Epithelial cell of proximal tubule (primary cell): ENCODE measurements around the gene GALNTL6. TPM values are rescaled to one million over a fixed set of nuclear protein-coding genes. Genes with fewer than 3 reads are reported as not detected.

Experiments used
- DNase-seq: peaks from one replicate; pipeline ENCODE4 v3.0.0-alpha.2; 2011; ENCODE audit warnings: low read depth
- H3K4me3 ChIP-seq: 2 replicates; pipeline ENCODE4 v1.5.1; 2011; ENCODE audit warnings: low read depth, mild to moderate bottlenecking, low read length
- CTCF ChIP-seq: conservative IDR thresholded peaks from 2 replicates; pipeline ENCODE4 v1.5.1; 2012; ENCODE audit warnings: low read depth, mild to moderate bottlenecking, low read length
- total RNA-seq: library from RNA; depleted of rRNA; stranded (reverse); fragments of >200 nt; gene quantifications from 2 replicates; pipeline ENCODE4 v1.2.3, GENCODE V29; 2015

Gene GALNTL6
- total RNA-seq, 1 donor from 2014 or later: not detected

- no peak for DNase-seq
- no peak overlapping the region for H3K4me3 ChIP-seq
- TF ChIP-seq CTCF: no peak
Observed at GRCh38 chr4:172938072-172938829, 1125.0 kb downstream of the GALNTL6 start.

GRCh38 chr4:172938870-172939269, 1125.7 kb downstream of the GALNTL6 start:
- H3K4me3 ChIP-seq: no peak overlapping the region
- TF ChIP-seq CTCF: no peak
- no peak for DNase-seq

- no peak for DNase-seq
Observed at GRCh38 chr4:172942840-172943239, 1129.6 kb downstream of the GALNTL6 start.

GRCh38 chr4:172945611-172946010, 1132.4 kb downstream of the GALNTL6 start:
- TF ChIP-seq CTCF: no peak
- no peak overlapping the region for H3K4me3 ChIP-seq
- DNase-seq: no peak

More at GRCh38 chr4:172942840-172943239, 1129.6 kb downstream of the GALNTL6 start:
- no peak overlapping the region for H3K4me3 ChIP-seq
- TF ChIP-seq CTCF: no peak

- no peak for DNase-seq
- TF ChIP-seq CTCF: no peak
- no peak overlapping the region for H3K4me3 ChIP-seq
Observed at GRCh38 chr4:172946503-172946902, 1133.3 kb downstream of the GALNTL6 start.

- no peak overlapping the region for H3K4me3 ChIP-seq
- TF ChIP-seq CTCF: no peak
- DNase-seq: no peak
Observed at GRCh38 chr4:172947594-172947993, 1134.4 kb downstream of the GALNTL6 start.

GRCh38 chr4:172950990-172951389, 1137.8 kb downstream of the GALNTL6 start:
- H3K4me3 ChIP-seq: no peak overlapping the region
- no peak for TF ChIP-seq CTCF
- DNase-seq: no peak
